GM18517 (cell line): ENCODE data around the gene CALHM4.
A peak's percentile ranks its signal among the peaks of the same experiment; 100 is the strongest.

Experiments used
- ATAC-seq: cut with Tn5 transposase; IDR thresholded peaks from one replicate; pipeline ENCODE4 v1.9.1; 2021; ENCODE audit warnings: mild to moderate bottlenecking, moderate library complexity; ENCODE audit not compliant: unreplicated experiment

The CALHM4 gene

DNA sequence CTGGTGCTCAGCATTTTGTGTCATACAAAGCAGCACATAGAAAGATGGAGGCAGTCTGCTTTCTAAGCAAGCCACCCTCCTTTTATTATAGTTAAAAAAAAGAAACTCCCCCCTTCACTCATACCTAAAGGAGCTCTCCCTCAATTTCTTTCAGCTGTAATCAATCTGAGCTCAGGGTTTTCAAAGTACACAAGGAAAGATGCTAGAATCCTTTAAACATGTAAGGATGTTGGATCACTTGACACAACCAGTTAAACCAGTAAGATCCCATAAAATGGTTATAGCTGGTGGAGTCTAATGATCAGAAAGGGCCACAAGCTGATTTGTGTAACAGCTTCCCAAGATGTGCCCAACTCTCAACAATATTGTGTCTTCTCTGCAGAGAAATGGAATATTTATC is at the start of gene CALHM4:
TSS of gene CALHM4 (plus strand) at position 301 of the 400 bp plus-strand sequence. CDS start at position 344, 43 bp downstream.
- no peak for ATAC-seq

DNA sequence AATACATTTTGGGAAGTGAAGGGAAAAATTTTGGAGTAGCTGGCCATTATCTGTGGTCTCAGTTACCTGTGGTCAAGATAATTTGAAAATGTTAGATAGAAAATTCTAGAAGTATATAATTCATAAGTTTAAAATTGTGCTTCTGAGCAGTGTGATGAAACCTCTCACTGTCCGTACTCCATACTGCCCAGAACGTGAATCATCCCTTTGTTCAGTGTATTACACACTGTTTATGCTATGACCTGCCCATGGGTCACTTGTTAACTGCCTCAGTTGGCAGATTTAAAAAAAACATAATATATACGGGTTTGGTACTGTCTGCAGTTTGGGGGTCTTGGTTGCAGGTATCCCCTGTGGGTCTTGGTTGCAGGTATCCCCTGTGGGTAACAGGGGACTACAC is 46.2 kb upstream of the CALHM4 start:
- no peak for ATAC-seq

GRCh38 chr6:116508527-116508926 is 45.0 kb upstream of the CALHM4 start:
- no peak for ATAC-seq

GRCh38 chr6:116511424-116512110 is 42.0 kb upstream of the CALHM4 start, which contains the start of gene CALHM5:
TSS of gene CALHM5 (plus strand) at chr6:116511639. CDS start at chr6:116511697, 58 bp downstream.
- ATAC-seq, result no peak

DNA sequence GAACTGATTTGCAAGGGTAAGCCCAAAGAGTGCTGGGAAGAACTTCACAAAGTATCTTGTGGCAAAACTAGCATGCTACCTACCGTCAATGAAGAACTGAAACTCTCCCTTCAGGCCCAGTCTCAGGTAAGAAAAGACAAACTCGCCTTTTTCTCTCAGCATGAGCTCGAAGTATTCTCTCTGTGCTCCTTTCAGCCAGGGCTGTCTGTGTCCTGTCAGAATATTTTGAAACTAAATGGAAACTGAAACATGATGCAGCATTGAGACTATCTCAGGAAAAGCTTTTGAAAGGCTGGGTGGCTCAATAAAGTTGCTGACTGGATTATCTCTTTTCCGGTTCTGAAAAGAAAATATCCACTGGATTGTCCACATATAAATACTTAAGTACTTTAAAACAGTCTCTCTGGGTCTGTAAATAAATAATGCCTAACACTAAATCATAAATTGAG is 41.4 kb upstream of the CALHM4 start:
- peak; percentile 51 for ATAC-seq

DNA sequence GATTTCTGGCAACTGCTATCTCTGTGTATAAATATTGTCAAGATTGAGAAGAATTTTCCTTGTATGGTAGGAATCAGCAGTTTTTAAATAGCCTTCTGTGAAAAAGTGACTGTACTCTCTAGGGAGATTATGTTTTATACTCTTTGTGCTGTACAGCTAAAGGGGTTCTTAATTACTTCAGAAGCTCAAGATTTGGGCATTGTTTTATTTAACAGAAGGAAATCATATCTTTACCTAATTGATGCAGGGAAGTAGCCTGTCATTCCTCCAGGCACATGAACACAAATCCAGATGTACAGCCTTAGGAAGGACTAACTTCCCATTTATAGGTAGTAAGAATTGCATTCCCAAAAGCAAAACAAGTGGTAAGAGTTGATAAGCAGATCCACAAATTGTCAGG is 40.8 kb upstream of the CALHM4 start:
- no peak for ATAC-seq

GRCh38 chr6:116513224-116513875 is 40.2 kb upstream of the CALHM4 start:
- no peak for ATAC-seq

GRCh38 chr6:116514111-116514510 is 39.4 kb upstream of the CALHM4 start:
- no peak for ATAC-seq

DNA sequence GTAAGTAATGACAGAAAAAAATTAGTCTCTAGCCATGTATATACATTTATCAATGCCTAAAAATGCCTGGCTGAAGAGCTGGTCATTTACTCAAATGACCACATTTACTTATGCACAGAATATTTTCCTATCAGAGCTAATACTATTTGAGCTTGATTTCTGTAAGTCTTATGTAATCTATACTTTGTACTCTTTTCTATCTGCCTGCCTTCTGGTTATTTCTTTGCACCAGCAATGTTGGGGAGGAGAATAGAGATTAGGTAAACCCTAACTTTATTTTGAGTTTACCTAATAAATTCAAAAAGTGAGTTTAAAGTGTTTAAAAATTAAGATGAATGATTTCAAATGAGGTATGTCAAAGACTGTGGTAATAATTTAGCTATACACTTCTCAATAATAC is 38.4 kb upstream of the CALHM4 start:
- ATAC-seq, result no peak

DNA sequence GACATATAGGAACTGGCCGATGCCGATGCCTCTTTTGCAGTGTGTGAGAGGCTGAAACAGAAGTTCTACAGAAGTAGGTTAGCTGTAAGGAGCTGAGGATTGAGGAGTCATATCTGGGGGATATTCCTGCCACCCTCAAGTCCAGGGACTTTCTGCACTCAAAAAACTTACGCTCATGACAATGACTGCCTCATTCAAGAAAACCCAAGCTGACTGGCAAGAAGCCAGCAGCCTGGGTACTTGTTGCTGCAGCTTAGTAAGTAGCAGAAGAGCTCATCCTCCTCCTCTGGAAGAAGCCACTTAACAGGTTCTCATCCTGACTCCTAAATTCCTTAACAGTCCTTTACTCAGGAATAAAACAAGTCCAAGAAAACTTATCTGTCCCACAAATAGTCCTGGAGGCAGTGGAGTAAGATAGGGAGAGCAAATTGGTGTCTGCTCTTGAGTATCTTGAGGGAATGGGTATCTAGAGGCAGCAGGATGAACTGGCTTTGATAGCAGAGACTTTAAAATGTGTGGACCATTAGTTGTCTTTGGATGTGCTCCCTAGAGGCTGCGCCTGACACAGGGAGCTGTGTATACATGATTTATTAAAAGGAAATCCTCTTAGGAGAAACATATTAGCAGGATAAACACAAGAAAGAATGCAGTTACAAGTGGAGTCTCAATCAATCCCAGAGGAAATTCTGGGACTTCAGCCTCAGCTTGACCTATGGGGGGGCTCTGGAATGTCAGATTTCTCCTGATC is 34.8 kb upstream of the CALHM4 start:
- no peak for ATAC-seq

DNA sequence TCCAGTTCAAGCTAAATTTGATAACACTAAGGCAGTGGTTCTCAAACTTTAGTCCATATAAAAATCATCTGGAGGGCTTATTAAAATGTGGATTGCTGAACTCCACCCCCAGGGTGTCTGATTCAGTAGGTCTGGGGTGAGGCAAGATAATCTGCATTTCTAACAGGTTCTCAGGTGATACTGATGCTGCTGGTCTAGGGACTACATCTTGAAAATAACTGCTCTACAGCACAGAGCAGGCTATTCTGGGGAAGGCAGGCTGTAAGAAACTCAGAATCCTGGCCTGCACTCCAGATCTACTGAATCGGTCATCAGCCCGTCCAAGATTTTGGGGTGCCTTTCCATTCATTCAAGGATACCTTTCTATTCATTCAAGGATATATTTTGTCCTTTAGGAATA is 30.7 kb upstream of the CALHM4 start:
- ATAC-seq, result no peak

DNA sequence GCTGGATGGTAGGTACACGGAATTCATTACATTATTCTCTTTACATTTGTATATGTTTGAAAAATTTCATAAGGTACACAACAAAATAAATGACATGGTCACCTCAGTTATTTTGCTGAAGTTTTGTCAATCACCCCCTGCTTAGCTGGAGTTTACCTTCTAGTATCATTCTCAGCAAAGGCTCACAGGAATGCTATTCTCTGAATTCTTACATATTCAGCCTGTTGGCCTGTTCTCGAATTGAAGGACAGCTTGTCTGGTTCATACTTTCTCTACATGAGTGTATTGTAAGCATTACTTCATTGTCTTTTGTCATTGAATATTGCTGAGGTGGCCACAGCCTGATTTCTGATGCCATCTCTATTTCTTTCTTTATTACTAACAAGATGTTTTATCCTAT is 29.3 kb upstream of the CALHM4 start:
- no peak for ATAC-seq

GRCh38 chr6:116528133-116528532 is 25.4 kb upstream of the CALHM4 start:
- no peak for ATAC-seq

DNA sequence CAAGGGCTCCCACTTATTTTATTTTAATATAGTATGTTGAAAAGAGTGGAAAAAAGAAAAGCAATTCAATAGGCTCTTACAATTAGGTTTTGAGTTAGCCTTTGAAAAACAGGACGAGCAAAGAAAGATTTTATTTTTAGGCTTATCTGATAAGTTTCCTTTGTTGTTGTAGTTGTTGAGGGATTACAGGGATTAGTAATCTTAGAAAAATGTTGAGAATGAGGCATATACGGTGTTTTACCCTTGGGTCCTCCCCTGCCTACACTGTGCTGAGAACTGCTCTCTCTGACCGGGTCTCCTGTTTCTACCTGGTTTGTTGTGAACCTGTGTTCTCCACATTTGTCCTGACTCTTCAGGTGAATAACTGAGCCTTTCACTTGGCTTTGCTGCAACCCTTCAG is 24.8 kb upstream of the CALHM4 start:
- ATAC-seq, result no peak

- ATAC-seq, result no peak
Observed at GRCh38 chr6:116529466-116530290, 23.9 kb upstream of the CALHM4 start.

DNA sequence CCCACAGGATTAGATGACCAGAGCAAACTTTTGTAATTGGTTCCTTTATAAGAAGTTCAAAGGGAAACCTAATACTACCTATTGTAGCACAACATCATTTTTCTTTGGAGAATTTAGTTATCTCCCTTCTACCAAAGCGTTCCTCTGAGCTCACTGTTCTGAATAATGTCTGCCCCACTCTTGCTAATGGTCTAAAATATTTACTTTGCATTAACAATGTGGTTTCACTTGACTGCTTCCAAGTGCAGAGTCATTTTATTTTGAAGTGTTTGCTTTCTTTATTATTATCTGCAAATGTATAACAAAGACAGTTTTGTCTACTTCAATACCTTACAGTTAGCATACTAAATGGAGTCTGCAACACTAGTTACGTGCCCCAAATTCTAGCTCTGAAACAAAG is 23.1 kb upstream of the CALHM4 start:
- ATAC-seq, result no peak

GRCh38 chr6:116531675-116532570 is 21.6 kb upstream of the CALHM4 start:
- peak; percentile 79 for ATAC-seq

DNA sequence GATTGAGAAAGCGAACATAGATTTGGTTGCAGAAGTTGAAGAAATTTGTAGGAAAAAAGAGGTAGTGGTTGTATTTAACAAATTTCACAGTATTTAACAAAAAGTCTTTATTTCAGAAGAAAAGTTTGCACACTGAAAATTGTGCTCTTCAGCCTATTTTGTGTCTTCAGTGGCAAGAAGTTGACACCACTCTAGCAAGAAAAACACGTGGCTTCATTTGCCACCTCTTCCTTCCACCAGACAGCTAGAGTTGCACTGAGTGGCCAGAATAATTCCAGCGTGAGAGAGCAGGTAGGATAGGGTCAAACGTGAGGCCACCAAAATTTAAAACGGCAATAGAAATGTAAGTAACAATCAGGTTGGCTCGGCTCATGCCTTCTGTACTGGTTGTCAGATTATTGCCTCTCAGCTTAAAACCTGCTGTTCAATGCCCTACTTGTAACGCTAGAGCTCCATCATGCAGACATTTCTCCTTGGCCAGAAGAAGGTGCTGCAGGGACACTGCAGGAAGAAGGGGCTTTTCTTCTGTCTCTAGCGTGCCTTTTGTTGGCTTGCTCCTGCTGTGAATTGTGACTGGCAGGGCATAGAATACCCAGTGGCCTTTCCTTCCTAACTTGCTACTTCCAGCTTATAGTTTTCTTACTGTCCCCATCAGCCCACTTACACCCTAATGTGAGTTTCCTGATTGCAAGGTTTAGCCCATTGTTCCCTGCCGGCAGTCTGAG is 20.2 kb upstream of the CALHM4 start:
- no peak for ATAC-seq

GRCh38 chr6:116535109-116535508 is 18.4 kb upstream of the CALHM4 start:
- no peak for ATAC-seq
